Right atrium auricular region (tissue), 2 donors: ENCODE measurements around the gene SLC26A8. TPM values are rescaled to one million over a fixed set of nuclear protein-coding genes. Genes with fewer than 3 reads are reported as not detected.

ENCODE experiments used
- DNase-seq: peaks from one replicate; pipeline ENCODE4 v3.0.0-alpha.2; 2019; ENCODE audit warnings: low spot score
- H3K27ac ChIP-seq, 2 donors: fragments of 200-600 bp; sonication (generic); 1 replicate in 1 of 2; 2 replicates in 1 of 2; pipeline ENCODE4 v1.5.1; 2016 to 2019
- H3K27me3 ChIP-seq, 2 donors: fragments of 200-600 bp; sonication (generic); one replicate each; pipeline versions ENCODE4 v1.5.1 to v1.6.0; 2017 to 2019
- H3K36me3 ChIP-seq: fragments of 200-600 bp; sonication (generic); one replicate; pipeline ENCODE4 v1.5.1; 2016
- H3K4me1 ChIP-seq, 2 donors: fragments of 200-600 bp; sonication (generic); one replicate each; pipeline versions ENCODE4 v1.5.1 to v1.6.0; 2017 to 2019
- H3K4me3 ChIP-seq, 2 donors: fragments of 200-600 bp; sonication (generic); 1 replicate in 1 of 2; 2 replicates in 1 of 2; pipeline ENCODE4 v1.5.1; 2017 to 2019; ENCODE audit warnings: mild to moderate bottlenecking in 1 of 2, moderate library complexity in 1 of 2
- H3K9me3 ChIP-seq, 2 donors: fragments of 200-600 bp; sonication (generic); one replicate each; pipeline ENCODE4 v1.5.1; 2019
- total RNA-seq, 2 donors: library from RNA; depleted of rRNA; stranded (reverse); fragments of >200 nt; gene quantifications; one replicate each; pipeline ENCODE4 v1.1.0, GENCODE V29; 2016
- TF ChIP-seq, protein P1 (sequence below), 2 donors: fragments of 200-600 bp; sonication (generic); IDR thresholded peaks; one replicate each; pipeline ENCODE4 v1.5.1; 2019; ENCODE audit warnings: antibody characterized with exemption in 2 of 2

The SLC26A8 gene
- total RNA-seq, 2 donors from 2014 or later: not detected

DNA sequence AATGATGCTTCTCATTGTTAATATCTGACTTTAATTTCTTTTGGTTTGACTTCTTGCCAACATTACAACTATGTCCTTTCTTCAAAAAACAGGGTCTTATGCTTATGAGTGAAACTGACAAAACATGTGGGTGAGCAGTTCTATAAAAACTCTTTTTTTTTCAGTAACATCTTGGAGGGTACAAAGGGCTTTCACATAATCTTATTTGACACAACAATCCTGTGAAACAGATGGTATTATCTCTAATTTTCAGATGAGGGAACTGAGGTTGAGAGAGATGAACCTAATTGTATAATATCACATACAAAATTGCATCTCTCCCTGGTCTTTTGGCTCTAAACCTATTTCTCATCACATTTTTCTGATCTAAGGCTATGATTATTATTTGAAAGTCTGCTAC, 41.5 kb upstream of the SLC26A8 start:
- H3K9me3 ChIP-seq: no peaks in the 10 kb centered on the region
- peak overlapping the region in 1 of 2 donors; percentile 73 for H3K27ac ChIP-seq
- no peaks in the 10 kb centered on the region for H3K27me3 ChIP-seq
- no peak overlapping the region for H3K4me3 ChIP-seq
- DNase-seq: no peak
- H3K36me3 ChIP-seq: no peaks in the 10 kb centered on the region
- H3K4me1 ChIP-seq: peaks cover 0 to 69% of the 10 kb centered on the region in 2 donors
- TF ChIP-seq, protein P1, sequence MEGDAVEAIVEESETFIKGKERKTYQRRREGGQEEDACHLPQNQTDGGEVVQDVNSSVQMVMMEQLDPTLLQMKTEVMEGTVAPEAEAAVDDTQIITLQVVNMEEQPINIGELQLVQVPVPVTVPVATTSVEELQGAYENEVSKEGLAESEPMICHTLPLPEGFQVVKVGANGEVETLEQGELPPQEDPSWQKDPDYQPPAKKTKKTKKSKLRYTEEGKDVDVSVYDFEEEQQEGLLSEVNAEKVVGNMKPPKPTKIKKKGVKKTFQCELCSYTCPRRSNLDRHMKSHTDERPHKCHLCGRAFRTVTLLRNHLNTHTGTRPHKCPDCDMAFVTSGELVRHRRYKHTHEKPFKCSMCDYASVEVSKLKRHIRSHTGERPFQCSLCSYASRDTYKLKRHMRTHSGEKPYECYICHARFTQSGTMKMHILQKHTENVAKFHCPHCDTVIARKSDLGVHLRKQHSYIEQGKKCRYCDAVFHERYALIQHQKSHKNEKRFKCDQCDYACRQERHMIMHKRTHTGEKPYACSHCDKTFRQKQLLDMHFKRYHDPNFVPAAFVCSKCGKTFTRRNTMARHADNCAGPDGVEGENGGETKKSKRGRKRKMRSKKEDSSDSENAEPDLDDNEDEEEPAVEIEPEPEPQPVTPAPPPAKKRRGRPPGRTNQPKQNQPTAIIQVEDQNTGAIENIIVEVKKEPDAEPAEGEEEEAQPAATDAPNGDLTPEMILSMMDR (IDR thresholded peaks at IDR 0.05): no peak

DNA sequence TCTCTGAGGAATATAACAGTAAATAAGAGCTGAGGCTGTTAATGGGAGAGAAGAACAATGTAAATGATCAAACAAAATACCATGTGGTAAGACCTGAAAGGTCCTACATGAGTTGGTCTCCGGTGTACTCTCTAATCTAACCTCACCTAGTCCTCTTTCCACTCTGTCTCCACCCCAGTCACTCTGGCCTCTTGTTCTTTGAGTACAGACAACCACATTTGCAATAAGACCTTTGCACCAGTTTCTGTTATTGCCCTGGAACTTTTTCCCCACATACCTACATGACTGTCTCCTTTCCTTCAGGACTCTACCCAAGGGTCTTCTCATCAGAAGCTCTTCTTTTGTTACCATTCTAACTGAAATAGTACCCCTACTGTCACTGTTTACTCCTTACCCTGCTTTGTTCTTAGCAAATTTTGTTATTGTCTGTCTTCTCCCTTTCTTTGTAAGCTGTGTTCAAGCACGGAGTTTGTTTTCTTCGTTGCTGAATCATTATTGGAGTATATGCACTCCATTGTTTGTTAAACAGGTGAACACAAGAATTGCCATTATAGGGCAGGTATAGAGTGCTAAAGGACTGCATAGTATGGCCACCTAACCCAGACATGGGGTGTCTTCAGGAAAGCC, 40.4 kb upstream of the SLC26A8 start:
- DNase-seq: no peak
- Histone ChIP-seq H3K27me3 (no peaks in the 10 kb centered on the region), H3K4me1 (peaks cover 0 to 68% of the 10 kb centered on the region in 2 donors), H3K4me3 (no peak overlapping the region), H3K36me3 (peaks cover 4% of the 10 kb centered on the region), H3K27ac (peak overlapping the region in 1 of 2 donors; percentile 17), H3K9me3 (no peaks in the 10 kb centered on the region)
- TF ChIP-seq, protein P1 (IDR thresholded peaks at IDR 0.05): no peak

DNA sequence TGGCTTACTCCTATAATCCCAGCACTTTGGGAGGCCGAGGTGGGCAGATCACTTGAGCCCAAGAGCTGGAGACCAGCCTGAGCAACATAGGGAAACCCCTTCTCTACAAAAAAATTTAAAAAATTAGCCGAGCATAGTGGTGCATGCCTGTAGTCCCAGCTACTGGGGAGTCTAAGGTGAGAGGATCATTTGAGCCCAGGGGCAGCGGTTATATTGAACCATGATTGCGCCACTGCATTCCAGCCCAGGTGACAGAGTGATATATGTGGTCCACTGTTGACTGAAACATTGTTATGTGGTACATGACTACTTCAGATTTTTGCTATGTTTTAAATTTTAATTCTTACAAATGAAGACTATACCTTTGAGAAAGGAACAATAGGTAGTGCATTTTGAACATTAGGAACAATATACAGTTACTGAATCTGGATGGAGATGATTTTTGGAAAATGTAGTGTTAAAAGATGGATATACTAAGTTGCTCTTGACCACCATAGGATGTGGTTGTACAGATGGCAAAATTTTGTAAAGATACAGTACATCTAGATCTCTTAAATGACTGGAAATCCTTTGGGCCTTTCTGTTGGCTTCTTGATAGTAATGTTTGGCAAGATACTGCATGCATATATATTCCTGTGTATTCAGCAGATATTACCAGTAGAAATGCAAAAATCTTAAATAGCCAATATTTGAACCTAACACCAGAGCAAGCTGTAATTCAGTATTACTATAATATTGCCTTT, 39.0 kb upstream of the SLC26A8 start:
- Histone ChIP-seq H3K27ac (no peak overlapping the region), H3K27me3 (no peaks in the 10 kb centered on the region), H3K4me1 (peaks cover 0 to 54% of the 10 kb centered on the region in 2 donors), H3K36me3 (peaks cover 13% of the 10 kb centered on the region), H3K4me3 (no peak overlapping the region), H3K9me3 (no peaks in the 10 kb centered on the region)
- TF ChIP-seq, protein P1 (IDR thresholded peaks at IDR 0.05): no peak
- no peak for DNase-seq

DNA sequence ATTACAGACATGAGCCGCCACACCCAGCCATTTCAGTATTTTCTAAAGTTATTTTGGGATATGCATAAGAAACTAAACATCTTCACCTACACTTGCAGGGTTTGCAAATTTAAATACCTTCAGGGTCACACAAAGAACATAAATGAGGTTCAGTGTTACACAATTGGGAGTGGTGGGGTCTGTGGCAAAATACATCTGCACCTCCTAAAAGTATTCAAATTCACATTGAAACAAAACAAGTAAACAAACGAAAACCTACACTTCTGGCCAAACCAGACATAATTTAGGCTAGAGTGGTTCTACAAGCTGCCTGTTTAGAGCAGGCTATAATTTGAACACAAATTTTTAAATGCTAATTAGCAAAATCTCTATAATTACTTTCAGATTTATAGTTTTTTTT, 37.8 kb upstream of the SLC26A8 start:
- Histone ChIP-seq H3K9me3 (no peaks in the 10 kb centered on the region), H3K4me3 (no peak overlapping the region), H3K27ac (no peak overlapping the region), H3K36me3 (peaks cover 13% of the 10 kb centered on the region), H3K27me3 (no peaks in the 10 kb centered on the region), H3K4me1 (peaks cover 0 to 44% of the 10 kb centered on the region in 2 donors)
- DNase-seq: no peak
- TF ChIP-seq, protein P1 (IDR thresholded peaks at IDR 0.05): no peak

DNA sequence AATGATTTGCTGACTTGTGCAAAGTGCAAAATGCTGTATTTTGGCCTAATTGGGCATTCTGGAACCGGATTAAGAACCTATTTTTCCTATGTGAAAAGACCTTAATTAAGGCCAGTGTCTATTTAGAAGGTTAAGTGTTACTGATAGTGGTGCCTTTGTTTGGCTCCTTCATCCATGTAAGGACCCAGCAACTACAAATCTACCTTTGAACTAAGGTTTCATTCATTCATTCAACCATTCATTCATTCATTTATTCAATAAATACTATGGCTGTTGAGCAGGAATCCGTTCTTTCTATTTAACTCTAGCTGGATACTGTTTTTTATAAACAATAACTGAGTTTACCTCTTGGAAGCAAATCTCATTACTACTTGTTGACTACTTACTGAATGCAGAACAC, 36.8 kb upstream of the SLC26A8 start:
- TF ChIP-seq, protein P1 (IDR thresholded peaks at IDR 0.05): no peak
- no peaks in the 10 kb centered on the region for H3K9me3 ChIP-seq
- H3K4me1 ChIP-seq: peaks cover 0 to 34% of the 10 kb centered on the region in 2 donors
- DNase-seq: no peak
- peaks cover 13% of the 10 kb centered on the region for H3K36me3 ChIP-seq
- H3K27me3 ChIP-seq: no peaks in the 10 kb centered on the region
- no peak overlapping the region for H3K27ac ChIP-seq
- H3K4me3 ChIP-seq: no peak overlapping the region
